ENCODE data around the gene LTO1.

LTO1 gene, protein sequence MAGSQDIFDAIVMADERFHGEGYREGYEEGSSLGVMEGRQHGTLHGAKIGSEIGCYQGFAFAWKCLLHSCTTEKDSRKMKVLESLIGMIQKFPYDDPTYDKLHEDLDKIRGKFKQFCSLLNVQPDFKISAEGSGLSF

DNA sequence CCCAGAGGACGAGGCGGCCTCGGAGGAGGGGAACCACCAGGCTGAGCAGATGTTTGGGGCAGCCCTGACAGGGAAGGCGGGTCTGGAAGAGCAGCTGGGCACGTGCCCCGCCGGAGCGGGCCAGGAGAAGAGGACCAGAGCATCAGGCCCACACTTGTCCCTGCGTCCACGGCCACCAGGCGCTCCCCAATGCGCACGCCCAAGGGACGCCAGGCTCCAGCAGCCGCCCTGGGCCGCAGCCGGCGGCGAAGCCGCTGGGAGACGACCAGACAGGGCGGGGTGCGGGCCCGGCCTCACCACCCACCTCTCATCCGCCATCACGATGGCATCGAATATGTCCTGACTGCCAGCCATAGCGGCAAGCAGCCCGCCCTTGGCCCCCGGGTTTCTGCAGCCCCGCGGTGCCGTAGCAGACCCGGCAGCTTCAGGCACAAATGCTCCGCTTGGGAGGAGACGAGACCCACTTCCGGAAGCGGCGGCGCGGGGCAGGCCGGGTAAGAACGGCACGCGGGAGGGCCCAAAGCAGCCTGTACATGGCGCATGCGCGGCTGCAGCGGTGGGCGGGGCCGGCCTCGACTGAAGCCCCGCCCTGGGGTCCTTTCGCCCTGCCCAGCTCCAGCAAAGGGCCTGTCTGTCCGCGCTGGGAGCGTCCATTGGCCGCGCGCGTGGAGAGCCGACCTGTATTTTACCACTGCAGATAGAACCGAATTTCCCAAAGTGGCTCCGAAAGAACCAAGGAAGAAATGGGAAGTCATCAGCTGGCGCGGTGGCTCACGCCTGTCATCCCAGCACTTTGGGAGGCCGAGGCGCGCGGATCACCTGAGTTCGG, at the start of gene LTO1:
Gene LTO1 (minus strand): TSS at position 468 of the 829 bp plus-strand sequence. CDS start 114 bp downstream, at position 354.
- peak; percentile 96 to 99 (median 98) for DNase-seq

DNA sequence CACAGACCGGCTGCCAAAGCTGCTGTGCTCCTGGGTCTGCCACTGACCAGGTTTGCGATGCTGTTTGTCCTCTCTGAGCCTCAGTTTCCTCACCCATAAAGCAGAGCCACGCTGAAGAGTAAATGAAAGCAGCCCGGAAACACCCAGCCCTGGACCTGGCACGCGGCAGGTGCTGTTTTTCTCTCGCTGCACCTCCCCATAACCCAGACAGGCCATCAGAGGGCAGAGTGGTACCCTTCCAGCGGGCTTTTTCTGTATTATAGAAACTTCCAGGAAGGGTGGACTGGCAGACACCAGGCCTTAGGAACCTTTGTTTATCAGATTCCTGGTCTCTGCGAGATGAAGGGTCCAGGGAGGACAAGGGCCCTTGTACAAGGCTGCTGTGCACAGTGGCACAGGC, 46.6 kb upstream of the LTO1 start:
- no peak for DNase-seq

DNA sequence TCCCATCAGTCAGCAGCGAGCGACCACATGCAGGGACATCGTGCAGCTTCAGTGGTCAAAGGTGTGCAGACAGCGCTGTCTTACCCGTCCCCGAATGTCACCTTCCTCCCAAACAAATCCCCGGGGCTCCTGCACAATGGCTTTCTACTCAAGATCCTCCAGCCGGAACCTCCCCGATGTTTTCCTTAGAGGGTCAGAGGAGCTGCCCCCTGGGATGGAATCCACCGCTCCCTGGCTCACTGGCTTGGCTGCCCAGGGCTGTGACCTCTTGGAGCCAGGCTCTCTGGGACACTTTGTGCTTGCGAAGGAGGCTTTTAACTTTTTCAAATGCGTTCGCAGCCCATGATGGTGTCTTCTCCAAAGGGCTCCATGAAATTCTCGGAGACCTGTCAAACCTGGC, 46.0 kb upstream of the LTO1 start:
- DNase-seq: no peak

DNA sequence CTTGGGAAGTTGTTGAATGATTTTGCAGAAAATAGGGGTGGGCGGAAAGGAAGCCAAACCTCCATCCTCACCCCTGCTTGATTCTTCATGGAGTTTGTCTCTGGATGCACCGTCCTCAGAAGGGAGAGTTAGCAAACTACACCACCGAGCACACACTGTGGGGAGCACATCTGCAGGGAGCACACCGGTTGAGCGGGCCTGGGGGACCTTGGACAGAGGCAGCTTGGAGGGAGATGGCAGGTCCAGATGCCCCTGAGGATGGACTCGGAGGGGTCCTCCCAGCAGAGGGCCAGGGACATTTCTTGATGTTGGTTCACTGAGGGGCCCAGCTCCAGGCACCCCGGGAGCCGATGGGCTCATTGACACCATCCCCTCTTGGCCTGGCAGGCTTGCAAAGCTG, 43.8 kb upstream of the LTO1 start:
- no peak for DNase-seq

DNA sequence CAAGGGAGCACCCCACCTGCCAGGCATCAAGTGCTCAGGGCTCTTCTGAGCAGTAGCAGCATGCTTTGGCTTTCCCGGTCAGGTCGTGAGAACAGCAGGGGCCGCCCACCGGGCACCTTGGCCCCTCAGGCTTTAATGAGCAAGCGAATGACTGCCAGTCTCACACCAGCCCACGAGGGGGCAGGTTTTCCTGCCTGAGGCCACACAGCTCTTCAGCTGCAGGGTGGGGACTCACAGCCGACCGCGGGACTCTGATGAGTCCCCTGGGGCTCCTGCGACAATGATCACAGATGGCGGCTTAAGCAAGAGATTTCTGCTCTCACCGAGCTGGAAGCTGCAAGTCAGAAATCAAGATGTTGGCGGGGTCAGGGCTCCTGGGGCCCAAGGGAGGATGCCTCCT, 43.0 kb upstream of the LTO1 start:
- DNase-seq: peak in 2 of 3 donors; percentile 7 to 33

DNA sequence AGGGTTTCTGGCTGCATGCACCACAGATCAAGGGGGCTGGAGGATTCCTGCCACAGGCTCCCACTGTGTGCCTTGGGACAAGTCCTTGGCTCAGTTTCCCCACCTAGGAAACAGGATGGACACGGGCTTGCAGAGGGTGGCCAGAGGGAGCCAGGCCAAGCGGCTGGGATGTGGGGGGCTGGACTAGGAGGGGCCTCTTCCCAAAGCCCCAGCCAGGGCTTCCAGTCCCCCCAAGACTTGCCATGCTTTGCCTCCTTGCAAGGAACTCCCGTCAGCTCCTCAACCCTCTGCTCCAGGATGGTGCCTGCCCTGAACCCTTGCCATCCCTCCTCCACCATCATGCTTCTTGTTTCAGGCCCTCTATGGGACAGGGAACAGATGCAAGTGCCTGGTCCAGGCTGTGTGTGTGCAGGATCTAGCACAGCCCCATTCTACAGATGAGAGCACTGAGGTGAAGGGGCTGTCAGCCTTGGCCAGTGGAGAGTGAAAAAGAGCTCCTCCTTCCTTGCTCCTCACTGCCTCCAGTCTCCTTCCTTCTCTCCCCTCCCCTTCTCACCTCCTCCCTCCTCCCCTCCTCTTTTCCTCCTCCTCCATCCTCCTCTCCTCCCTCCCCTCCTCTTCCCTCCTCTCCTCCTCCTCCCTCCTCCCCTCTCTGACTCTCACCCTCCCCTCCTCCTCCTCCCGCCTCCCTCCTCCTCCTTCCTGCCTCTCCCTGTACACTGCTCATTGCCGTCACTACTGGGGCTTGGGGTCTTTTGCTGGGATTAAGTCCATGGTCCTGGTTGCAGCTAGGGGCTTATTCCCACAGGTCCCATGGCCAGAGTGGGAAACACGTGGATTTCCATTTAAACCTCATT, 42.0 kb upstream of the LTO1 start:
- no peak for DNase-seq

DNA sequence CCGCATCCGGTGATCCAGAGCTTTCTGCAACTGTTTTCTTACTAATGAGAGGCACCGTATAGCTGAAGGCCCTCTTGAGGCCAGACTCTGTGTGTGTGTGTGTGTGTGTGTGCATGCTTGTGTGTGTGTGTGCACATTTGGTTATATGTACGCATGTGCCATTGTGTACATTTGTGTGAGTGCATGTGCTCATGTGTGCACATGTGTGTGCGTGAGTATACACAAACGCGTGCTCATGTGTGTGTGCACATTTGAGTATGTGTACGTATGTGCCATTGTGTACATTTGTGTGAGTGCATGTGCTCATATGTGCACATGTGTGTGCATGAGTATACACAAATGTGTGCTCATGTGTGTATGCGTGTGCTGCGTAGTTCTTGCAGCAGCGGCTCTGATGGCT, 40.9 kb upstream of the LTO1 start:
- no peak for DNase-seq

DNA sequence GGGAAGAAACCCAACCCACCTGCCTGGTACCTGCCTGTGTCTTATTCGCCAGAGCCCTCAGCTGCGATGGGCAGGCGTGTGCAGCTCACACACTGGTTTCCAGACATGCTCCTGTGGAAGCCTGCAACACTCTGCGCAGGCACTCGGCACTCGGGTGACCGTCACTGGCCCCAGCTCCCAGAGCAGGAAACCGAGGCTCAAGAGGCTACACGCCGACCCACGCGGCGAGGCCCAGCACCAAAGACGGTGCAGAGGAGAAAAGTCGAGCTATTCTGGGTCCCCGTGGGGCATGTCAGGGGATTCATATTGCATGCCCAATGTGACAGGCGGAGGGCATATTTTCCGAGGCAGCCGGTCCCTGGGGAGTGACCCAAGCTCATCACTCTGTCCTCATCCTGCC, 40.3 kb upstream of the LTO1 start:
- DNase-seq: no peak

DNA sequence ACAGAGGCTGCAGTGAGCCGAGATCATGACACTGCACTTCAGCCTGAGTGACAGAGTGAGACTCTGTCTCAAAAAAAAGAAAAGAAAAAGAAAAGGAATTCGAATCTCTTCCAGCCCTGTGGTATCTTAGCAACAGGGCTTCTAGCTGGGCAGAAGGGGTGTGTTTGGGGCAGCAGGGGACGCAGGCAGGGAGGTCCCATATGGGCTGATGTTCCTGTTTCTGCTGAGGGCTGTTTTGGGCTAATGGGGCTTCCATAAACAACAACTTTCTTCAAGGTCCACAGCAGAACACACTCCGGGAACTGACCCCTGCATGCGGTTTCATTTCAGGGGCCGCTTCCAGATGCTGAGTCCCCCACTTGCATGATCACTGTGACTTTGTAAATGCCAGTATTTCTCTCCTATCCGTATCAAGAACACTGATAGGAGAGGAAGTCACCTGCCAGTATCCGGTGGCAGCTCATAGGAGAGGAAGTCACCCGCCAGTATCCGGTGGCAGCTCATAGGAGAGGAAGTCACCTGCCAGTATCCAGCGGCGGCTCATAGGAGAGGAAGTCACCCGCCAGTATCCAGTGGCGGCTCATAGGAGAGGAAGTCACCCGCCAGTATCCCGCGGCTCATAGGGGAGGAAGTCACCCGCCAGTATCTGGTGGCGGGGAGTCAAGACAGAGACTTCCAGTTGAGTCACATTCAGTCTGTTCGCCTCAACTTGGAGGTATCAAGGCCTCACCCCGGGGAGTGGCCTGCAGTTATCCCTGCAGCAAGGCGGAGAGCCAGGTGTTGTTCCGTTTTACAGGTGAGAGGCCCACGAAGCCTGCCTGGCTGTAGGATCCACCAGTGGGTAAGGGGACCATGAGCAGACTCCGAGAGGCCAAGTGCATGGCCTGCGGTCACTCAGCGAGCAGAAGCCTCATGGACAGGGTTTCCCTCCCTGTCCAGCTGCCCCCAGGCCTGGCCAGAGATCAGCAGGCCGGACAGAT, 37.0 kb upstream of the LTO1 start:
- DNase-seq: peak; percentile 52 to 71 (median 64)

DNA sequence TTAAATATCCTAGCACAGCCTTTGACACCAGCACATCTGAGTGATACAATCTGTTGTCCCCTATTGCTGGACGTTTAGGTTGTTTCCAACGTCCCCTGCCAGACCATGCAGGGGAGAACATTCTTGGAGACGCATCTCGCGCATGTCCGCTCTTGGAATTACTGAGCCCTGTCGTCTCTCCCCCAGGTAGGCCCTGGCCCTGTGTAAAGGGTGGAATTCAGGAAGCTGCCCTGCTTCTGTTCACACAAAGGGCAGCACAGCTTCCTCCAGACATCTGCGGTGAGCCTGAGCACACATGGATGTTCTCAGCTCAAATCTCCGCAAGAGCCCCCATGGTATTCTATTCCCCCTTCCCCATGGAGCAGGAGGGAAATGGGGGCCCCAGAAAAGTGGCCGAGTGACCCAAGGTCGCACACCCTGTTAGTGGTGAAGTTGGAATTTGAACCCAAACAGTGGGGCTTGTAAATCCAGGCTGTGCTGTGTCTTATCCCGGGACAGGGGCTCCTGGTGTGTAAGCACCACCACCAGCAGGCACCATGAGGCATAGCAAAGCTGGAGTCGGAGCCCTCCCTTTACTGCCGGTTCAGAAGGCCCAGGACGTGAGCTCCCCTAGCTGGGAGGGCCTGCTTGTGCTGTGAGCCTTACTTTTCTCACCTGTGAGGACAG, 33.7 kb upstream of the LTO1 start:
- DNase-seq: no peak

DNA sequence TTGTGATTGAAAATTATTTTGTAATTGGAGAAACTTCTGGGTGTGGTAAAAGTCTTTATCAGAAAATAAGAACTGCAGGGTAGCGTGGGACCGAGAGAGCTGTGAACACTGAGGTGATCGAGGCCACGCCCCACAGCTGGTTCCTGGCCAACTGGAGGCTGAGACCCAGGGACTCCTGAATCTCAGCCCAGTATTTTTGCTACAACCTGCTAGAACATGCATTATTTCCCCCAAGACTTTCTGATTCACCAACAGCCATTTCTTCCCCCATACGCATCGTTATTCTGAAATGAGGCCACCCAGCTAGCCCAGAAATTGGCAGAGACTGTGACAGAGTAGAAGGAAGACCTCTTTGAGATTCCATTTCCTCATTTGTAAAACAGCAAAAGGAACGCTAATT, 32.0 kb upstream of the LTO1 start:
- no peak for DNase-seq

DNA sequence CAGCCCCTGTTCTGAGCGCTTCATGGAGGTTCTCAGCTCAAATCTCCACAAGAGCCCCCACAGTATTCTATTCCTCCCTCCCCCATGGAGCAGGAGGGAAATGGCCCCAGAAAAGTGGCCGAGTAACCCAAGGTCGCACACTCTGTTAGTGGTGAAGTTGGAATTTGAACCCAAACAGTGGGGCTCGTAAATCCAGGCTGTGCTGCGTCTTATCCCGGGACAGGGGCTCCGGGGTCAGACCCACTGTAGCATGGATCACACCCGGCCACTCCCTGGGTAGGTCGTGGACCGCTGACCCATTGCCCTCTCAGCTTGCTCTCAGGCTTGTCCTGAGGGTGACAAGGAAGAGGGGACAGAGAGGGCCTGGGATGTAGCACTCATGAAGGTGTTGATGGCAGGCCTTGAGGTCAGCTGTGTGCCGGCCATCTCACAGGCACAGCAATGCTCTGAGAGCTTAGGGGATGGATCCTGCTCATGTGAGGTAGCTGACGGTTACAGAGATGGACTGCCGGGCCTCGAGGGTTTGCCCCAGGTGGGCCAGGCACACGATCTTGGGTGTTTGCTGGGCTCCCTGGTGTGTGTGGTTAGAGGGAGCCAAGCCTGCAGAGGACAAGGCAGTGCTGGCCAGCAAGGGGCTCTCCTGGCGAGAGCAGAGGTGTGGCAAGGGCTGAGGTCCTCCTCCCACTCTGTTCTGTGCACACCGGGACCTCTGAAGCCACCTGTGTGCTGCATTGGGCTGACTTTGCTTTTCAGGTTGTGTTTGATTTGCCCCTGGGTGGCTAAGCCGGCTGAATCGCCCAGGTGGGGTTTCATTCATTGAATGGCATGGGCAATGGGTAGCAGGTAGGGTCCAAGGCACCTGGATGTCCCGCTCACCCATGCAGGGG, 31.0 kb upstream of the LTO1 start:
- no peak for DNase-seq

DNA sequence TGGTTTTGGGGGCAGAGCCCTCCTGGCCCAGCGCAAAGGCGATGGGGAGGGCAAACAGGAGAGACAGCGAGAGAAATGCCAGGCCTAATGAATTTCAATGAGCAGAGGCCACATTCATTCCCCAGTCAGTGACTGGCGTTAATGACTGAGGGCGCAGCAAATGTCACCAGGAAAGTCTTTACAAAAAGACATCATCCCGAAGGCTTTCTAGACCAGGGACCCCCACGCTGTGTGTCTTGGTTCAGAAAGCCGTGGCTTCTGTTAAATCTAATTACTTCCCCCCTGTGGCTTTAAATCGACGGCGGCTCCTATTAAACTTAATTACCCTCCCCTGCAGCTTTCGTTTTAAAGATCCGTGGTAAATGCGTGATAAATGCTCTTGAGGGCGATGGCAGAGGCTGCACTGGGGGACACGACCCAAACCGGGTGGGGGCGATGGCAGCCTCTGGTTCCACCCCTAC, 30.2 kb upstream of the LTO1 start:
- no peak for DNase-seq

DNA sequence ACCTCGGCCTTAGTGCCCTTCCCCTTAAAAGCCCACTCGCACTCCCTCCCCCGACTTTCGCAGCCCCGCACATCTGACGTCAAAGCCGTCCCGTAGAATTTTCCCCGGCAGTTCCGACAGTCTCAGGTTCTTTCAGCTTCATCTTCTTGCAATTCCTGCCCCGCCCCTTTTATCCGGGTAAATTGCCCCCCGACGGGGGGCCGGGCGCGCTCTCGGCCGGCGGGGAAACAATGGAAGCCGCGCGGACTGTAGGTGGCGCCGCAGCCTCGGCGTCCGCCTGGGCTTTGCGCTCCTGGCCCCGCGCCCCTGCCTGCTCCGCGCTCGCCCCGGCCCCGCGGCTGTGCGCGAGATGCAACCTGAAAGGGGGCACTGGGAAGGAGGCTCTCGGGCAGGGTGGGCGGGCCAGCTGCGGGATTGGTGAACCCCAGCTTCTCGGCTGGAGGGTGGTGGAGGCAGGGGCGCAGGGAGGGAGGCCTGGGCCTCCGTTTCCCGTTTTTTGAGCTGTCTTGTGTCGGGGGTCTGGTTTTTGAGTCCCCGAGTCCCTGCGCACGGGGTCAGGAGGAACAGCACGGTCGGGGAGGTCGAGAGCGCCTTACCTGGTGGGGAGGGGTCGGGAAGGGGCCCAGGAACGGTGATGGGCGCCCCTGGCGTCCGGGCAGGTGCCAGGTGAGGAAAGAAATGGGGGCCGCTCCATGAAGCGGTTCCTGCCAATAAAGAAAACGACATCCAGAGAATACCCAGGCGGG, 29.5 kb upstream of the LTO1 start:
- peak in 2 of 3 donors; percentile 18 to 52 for DNase-seq

DNA sequence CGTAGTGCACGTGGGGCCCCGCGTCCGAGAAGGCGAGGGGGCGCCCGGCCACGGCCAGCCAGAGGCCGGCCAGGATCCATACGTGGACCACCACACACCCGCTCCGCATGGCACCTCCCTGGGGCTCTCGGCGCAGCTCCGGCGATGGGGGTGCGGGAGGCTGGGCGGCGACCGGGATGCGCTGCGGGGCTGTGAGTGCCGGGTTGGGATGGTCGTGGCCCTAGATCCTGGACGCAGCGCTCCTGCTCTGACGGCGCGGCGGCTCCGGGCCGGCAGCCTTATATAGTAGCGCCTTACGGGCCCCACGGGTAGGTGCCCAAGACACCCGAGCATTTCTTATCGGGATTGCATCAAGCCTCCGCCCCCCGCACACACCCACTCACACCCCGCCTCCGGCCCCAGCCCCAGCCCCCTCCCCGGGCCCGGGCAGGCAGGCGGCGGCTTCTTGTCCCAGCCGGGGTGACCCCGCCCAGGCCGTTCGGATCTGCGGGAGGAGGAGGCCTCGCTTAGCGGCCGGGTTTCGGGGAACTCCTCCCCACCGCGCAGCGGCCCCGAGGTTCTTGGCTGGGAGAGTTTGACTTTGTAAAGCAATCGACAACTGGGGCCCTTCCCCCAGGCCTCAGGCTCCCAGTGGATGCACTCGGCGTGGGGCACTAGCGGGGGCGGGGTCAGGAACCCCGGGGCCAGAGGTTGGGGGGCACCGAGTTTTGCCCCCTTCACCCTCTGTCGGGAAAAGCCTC, 28.8 kb upstream of the LTO1 start, which contains the start of gene FGF19:
Gene FGF19 (minus strand): TSS at position 255 of the 740 bp plus-strand sequence. CDS start 146 bp downstream, at position 109.
- DNase-seq: peak in 1 of 3 donors; percentile 21

DNA sequence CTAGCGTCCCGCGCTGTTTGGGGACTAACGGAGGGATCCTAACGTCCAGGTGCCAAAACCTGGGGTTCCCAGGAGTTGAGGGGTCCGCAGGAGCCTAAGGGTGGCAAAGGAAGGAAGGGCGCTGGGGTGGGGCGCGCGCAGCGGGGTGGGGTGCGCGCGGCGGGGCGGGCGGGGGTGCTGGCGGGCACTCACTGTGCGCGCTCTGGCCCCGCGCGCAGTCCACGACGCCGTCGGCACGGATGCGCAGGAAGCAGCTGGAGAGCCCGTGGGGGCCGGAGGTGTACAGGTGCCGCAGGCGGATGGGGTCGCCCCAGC, 28.3 kb upstream of the LTO1 start:
- no peak for DNase-seq

DNA sequence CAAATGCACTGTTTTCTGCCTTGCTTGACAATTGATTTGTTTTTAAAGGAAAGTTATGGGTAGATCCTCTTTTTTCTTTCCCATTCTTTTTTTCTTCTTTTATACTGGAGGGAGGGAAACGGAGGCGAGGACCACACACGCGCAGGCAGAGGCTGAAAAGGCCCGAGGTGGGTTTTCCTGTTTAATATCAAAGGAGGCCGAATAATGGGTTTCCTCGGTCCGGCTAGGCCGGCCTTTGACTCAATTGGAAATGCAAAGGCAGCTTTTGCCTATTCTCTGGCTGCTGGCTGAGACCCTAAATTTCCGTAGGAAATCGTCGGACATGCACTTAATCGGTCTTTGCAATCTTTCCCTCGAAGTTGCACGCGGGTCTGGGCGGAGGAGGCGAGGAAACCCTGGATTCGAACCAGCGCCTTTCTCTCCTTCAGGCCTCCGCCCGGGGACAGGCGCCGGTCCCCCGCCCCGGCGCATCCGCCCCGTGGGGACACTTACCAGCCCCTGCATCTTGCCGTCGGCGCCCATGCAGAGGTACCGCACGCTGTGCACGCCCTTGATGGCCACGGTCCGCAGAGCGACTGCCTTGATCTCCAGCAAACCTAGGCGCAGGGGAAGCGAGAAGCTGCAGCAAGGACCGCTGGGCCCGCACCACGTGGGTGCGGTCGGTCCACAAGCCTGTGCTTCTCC, 27.8 kb upstream of the LTO1 start:
- DNase-seq: no peak

DNA sequence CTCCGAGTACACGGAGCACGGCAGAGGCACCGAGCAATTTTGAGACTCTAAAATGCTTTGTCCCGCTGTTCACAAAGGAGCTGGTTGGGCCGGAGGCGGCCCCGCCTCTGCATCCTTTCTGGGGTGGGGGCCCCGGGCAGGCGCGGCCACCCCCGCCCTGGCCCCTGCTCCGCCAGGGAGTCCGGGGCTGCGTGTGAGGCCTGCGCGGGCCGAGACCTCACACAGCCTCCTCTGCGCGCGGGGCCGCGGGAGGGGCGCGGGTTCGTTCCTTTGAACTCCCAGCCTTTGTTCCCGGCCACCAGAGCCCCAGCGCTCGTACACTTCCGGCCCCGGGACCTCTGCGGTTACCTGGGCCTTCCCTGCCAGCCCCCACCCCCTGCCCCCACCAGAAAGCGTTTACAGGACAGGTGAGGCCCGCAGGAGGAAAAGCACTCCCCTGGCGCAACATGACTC, 27.1 kb upstream of the LTO1 start:
- no peak for DNase-seq

Data from suppressor macrophage treated with lipopolysaccharide for 1 hour (primary cell).